Heart left ventricle (tissue), 13 donors: Measurements from ENCODE around the gene MACO1.

Source experiments
- CTCF ChIP-seq, 12 donors: fragments of 200-600 bp; sonication (generic) in 4 of 12; IDR thresholded peaks; one replicate each; pipeline versions ENCODE4 v1.5.0 to v1.8.0; 2018 to 2022; ENCODE audit warnings: antibody characterized with exemption in 12 of 12, mild to moderate bottlenecking in 5 of 12
- POLR2A ChIP-seq, 2 donors: fragments of 450-650 bp; IDR thresholded peaks; one replicate each; pipeline ENCODE4 v1.6.1; 2017; ENCODE audit warnings: antibody characterized with exemption in 2 of 2, mild to moderate bottlenecking in 2 of 2, moderate library complexity in 2 of 2
- donor health status: ischemic (EF 13 %, LVEDD 7.1; RV severe dilation, severe dysfunction).
- donor health status: DM: no; HTN: yes; CAD: no.
- donor health status: DM: no; HTN: no; CAD: no.
- donor health status: ischemic (EF 25% LVEDD 6.9; RV normal size, moderate dysfunction).
- donor health status: ischemic (EF 25% LVEDD 5.7; RV mildly dilated, moderate dysfunction).
- donor health status: ischemic (EF 35%, LVEDD 5.7; RV mildly dilated, moderate dysfunction).
- donor health status: nonischemic (EF 11% LVEDD 7.7; RV severe dilation, severe dysfunction).
- donor health status: DM: yes; HTN: yes; CAD: no.
- donor health status: PGD.
- donor health status: ischemic (EF 29% LVEDD 5.4; RV normal size, mild dysfunction).
- donor health status: nonischemic (EF 23%, LVEDD 6.1; RV moderate dilation, normal function).

GRCh38 chr1:25502957-25503356, 72.3 kb downstream of the MACO1 start:
- no peak for TF ChIP-seq POLR2A (IDR thresholded peaks at IDR 0.05)
- no peak for TF ChIP-seq CTCF (IDR thresholded peaks at IDR 0.05)
